Colonic mucosa (tissue), 4 donors: ENCODE results near the gene TRAPPC2B. TPM values are rescaled to one million over a fixed set of nuclear protein-coding genes. Genes with fewer than 3 reads are reported as not detected.

Source experiments
- DNase-seq: peaks from one replicate; pipeline ENCODE4 v3.0.0-alpha.2; 2020
- H3K27ac ChIP-seq: fragments of 200-600 bp; one replicate; pipeline ENCODE4 v1.8.0; 2021
- H3K27me3 ChIP-seq: fragments of 200-600 bp; one replicate; pipeline ENCODE4 v1.8.0; 2021
- H3K36me3 ChIP-seq: fragments of 200-600 bp; one replicate; pipeline ENCODE4 v1.8.0; 2021
- H3K4me1 ChIP-seq: fragments of 200-600 bp; one replicate; pipeline ENCODE4 v1.8.0; 2021; ENCODE audit warnings: mild to moderate bottlenecking
- H3K4me3 ChIP-seq: fragments of 200-600 bp; one replicate; pipeline ENCODE4 v1.8.0; 2021
- H3K9ac ChIP-seq, 2 donors: one replicate each; pipeline ENCODE4 v1.7.0; 2013; ENCODE audit warnings: control low read depth in 2 of 2, low read depth in 2 of 2, low read length in 2 of 2
- H3K9me3 ChIP-seq: fragments of 200-600 bp; one replicate; pipeline ENCODE4 v1.8.0; 2021
- intact Hi-C: fragments of 100-400 bp; cut with DNase I; formaldehyde crosslinking; loops from one replicate; pipeline ENCODE4 v1.14.1; 2022
- total RNA-seq, 2 donors: library from RNA; stranded (reverse); fragmentation: NEBNext Ultra II Directional in 1 of 2; extraction: Animal tissue kit (Norgen Biotek cat#: 25700) in 1 of 2; gene quantifications; one replicate each; pipeline ENCODE4 v1.2.1, GENCODE V29; 2021
- TF ChIP-seq, protein P1 (sequence below): fragments of 200-600 bp; IDR thresholded peaks from one replicate; pipeline ENCODE4 v1.8.0; 2022; ENCODE audit warnings: antibody characterized with exemption, mild to moderate bottlenecking
- donor health status: healthy.
- donor health status: DM: no; HTN: no; CAD: no.
- donor health status: DM: no; HTN: no; CAD: no.

TRAPPC2B gene
- total RNA-seq, 2 donors from 2014 or later, result 3.8 to 4.6 TPM

GRCh38 chr19:57342582-57342981 is 20.8 kb upstream of the TRAPPC2B start:
- intact Hi-C loops, result no loop called here
- DNase-seq, result no peak
- TF ChIP-seq, protein P1, sequence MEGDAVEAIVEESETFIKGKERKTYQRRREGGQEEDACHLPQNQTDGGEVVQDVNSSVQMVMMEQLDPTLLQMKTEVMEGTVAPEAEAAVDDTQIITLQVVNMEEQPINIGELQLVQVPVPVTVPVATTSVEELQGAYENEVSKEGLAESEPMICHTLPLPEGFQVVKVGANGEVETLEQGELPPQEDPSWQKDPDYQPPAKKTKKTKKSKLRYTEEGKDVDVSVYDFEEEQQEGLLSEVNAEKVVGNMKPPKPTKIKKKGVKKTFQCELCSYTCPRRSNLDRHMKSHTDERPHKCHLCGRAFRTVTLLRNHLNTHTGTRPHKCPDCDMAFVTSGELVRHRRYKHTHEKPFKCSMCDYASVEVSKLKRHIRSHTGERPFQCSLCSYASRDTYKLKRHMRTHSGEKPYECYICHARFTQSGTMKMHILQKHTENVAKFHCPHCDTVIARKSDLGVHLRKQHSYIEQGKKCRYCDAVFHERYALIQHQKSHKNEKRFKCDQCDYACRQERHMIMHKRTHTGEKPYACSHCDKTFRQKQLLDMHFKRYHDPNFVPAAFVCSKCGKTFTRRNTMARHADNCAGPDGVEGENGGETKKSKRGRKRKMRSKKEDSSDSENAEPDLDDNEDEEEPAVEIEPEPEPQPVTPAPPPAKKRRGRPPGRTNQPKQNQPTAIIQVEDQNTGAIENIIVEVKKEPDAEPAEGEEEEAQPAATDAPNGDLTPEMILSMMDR, result no peak

GRCh38 chr19:57348136-57348535 is 15.2 kb upstream of the TRAPPC2B start:
- no peaks in the 10 kb centered on the region for H3K36me3 ChIP-seq
- no peaks in the 10 kb centered on the region for H3K4me1 ChIP-seq
- intact Hi-C loops, result no loop called here
- no peak for DNase-seq
- H3K27me3 ChIP-seq, result no peaks in the 10 kb centered on the region
- H3K9ac ChIP-seq, result no peak overlapping the region
- TF ChIP-seq, protein P1, result no peak
- no peak overlapping the region for H3K4me3 ChIP-seq
- no peak overlapping the region for H3K27ac ChIP-seq
- no peaks in the 10 kb centered on the region for H3K9me3 ChIP-seq

More at GRCh38 chr19:57342582-57342981, 20.8 kb upstream of the TRAPPC2B start:
- H3K27me3 ChIP-seq, result no peaks in the 10 kb centered on the region
- no peak overlapping the region for H3K4me3 ChIP-seq
- H3K36me3 ChIP-seq, result no peaks in the 10 kb centered on the region
- no peak overlapping the region for H3K27ac ChIP-seq
- no peak overlapping the region for H3K9ac ChIP-seq
- no peaks in the 10 kb centered on the region for H3K9me3 ChIP-seq
- no peaks in the 10 kb centered on the region for H3K4me1 ChIP-seq

- Histone ChIP-seq H3K9ac (peak within 1 kb of the TSS; percentile 85 to 86), H3K4me1 (no peaks in the 10 kb centered on the region), H3K27me3 (no peaks in the 10 kb centered on the region), H3K36me3 (peaks cover 3% of the 10 kb centered on the region), H3K9me3 (no peaks in the 10 kb centered on the region), H3K4me3 (peak within 1 kb of the TSS; percentile 80), H3K27ac (no peak within 1 kb of the TSS)
- TF ChIP-seq, protein P1, result no peak
- intact Hi-C loops, result no loop called here
- DNase-seq, result peak; percentile 94
Measured at GRCh38 chr19:57350877-57351805, 12.2 kb upstream of the TRAPPC2B start, which contains the start of gene ZNF304. Gene ZNF304 (plus strand): TSS chr19:57351271. CDS start chr19:57351665, 394 bp downstream.

DNA sequence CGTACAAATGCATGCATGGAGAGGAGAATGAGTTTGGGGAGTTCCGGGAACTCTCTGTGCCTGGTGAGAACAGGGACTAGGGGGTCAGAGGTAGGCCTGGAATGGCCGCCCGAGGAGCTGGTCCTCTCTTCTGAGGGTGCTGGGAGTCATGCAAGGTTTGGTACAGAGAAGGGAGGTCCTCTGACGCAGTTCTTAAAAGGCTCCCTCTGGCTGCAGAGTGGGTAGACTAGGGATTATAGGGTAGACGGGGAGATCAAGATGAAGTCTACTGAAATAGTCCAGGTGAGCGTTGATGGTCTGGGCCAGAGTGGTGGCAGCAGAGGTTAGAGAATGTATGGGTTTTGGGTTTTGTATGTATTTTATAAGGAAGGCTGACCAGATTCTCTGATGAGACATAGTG is 11.5 kb upstream of the TRAPPC2B start:
- Histone ChIP-seq H3K27ac (no peak overlapping the region), H3K4me1 (no peaks in the 10 kb centered on the region), H3K4me3 (peak overlapping the region; percentile 80), H3K27me3 (no peaks in the 10 kb centered on the region), H3K9me3 (no peaks in the 10 kb centered on the region), H3K36me3 (peaks cover 10% of the 10 kb centered on the region), H3K9ac (peak overlapping the region; percentile 85 to 86)
- TF ChIP-seq, protein P1, result no peak
- DNase-seq, result no peak
- intact Hi-C loops, result no loop called here

- Histone ChIP-seq H3K9ac (no peak overlapping the region), H3K36me3 (peaks cover 15% of the 10 kb centered on the region), H3K4me1 (no peaks in the 10 kb centered on the region), H3K27me3 (no peaks in the 10 kb centered on the region), H3K9me3 (no peaks in the 10 kb centered on the region), H3K4me3 (no peak overlapping the region), H3K27ac (no peak overlapping the region)
- no peak for DNase-seq
- TF ChIP-seq, protein P1, result no peak
- intact Hi-C loops, result no loop called here
Measured at GRCh38 chr19:57355916-57356315, 7.4 kb upstream of the TRAPPC2B start.
